GDM1 (cell line): ENCODE results near the gene TMSB10.

Experiments used
- DNase-seq: peaks from one replicate; lab custom pipeline; 2025; lab: John Stamatoyannopoulos, UW

Gene TMSB10

DNA sequence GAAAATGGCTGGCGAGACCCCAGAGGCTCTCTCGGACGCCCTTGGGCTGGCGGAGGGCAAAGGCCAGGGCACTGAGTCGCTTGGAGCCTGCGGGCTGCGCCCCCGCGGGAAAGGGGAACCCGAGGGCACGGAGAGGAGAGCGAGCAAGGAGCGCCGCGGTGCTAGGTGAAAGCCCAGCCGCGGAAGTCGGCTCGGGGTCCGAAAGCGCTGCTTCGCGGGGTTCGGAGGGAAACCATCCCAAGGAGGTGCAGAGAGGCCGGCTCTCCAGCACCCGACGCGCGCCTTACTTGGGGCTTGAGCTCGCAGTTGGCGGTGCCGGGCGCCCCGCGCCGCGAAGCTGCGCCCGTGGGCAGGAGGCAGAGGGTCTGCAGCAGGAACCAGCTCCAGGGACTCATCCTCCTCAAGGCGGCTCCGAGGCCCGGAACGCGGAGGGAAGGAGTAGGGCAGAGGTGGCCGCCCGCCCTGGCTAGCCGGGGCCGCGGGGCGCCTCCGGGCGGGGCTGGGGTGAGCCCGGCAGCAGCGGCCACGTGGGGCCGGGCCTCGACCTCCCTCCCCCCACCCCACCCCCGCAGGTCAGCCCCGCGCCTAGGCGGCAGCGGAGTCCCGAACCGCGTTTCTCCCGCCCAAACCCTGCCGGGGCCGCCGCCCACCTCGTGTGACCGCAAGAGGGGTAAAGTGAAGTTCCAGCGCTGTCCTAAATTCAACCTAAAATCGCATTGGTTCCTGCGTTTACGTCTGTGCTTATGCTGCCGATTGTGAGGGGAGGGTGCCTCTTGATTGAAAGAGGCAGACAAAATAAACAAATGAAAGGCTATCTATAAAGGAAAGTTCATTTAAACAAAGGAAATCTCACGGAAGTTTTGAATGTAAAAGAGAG is 24.6 kb upstream of the TMSB10 start, which contains the start of gene TRABD2A:
Gene TRABD2A, minus strand, starts transcription at position 440 of the 877 bp plus-strand sequence. Its CDS starts 45 bp downstream, at position 395.
- DNase-seq, result no peak

DNA sequence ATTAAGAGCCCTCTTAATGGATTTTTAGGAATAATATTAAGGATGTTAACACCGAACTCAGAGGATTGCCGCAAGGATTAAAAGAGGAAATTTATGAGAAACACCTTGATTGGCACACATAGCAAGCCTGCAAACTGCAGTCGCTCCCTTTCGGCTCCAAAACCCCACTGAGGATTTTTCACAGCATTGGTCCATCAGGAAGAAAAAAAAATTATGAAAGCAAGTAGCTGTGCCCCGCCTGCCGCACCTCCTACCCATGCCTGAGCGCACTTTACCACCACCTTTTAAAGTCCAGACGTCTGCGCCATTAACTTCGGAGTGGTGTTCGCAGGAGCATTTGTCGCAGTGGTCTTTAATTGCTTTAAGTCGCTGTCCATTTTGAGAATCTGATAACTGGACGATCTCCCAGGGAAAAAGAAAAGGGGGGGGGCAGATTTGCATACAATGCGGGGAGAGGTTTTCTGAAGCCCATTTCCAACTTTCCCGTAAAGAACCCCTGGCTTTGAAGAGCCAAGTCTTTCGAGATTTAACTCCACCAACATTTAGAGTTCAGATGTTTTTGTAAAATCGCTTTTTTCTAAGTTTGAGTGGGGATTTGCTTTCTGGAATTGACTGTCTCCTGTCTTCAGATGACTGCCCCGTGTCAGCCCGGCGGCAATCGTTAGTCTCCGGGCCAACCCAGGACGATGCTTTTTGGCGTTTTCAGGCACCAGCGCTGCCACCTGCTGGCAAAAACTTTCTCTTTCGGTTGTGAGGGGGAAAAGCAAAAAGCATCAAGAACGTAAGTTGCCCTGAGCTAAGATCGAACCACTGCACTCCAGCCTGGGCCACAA is 23.7 kb upstream of the TMSB10 start:
- peak; percentile 63 for DNase-seq

- DNase-seq, result no peak
These were observed 23.1 kb upstream of the TMSB10 start for GRCh38 chr2:84882414-84882738.

DNA sequence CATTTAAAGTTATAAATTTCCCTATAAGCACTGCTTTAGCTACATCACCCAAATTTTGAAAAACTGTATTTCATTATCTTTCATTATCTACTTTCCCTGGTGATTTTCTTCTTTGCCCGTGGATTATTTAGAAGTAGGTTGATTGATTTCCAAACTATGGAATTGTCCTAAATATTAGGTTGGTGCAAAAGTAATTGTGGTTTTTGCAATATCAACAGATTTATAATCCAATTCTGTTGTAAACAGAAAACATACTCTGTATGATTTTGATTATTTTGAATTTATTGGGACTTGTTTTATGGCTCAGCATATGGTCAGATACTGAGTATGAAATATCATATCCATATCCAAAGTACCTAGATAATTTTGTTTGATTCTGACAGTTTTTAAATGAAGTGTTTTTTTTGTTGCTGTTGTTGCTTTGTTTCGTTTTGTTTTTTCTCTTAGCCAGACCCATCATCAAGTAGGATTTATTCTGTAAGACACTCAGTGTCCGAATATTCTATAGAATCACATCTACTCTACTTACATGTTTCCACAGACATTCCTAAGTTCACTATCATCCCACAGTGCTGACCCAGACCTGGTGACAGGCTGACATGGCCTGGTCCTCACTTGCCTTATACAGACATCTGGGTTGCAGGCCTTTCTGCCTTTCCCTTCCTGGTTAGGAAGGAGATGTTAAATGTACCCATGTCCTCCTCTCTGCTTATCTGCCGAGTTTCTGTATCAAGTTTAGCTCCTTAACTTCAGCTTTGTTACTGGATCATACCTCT is 22.5 kb upstream of the TMSB10 start:
- no peak for DNase-seq

DNA sequence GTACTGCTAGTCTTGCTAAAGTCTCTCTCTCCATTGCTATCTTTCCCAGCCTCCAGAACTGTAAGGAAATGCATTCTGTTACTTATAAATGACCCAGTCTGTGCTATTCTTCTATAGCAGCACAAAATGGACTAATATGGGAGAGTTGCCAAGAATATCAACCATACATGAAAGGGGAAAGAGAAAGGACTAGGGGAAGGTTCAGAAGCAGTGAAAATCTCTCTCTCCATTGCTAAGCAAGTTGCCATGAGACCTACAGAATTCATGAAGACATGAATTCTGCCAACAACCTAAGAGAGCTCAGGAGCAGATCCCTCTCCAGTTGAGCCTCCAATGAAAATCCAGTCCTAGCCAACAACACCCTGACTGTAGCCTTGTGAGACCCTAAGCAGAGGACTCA is 21.0 kb upstream of the TMSB10 start:
- no peak for DNase-seq

- DNase-seq, result no peak
These were observed 20.3 kb upstream of the TMSB10 start for GRCh38 chr2:84885111-84885510.

- DNase-seq, result no peak
These were observed 18.7 kb upstream of the TMSB10 start for GRCh38 chr2:84886791-84887190.

- peak; percentile 80 for DNase-seq
These were observed 16.8 kb upstream of the TMSB10 start for GRCh38 chr2:84888401-84889276.

DNA sequence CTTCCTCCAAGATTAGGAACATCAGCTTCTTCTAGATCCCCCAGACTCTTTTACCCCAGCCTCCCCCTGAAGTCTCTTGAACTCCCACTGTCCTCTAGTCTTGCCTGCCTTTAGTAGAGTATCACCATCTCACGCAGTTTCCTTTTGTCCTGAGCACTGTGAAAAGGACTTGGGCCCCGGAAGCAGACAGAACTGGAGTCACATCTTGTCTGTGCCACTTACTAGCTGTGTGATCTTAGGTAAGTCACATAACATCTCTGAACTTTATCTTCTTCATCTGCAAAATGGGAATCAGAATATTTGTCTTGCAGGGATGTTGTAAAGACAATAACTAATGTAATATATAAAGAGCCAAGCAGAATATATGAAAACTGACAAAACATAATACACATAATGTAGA is 16.1 kb upstream of the TMSB10 start:
- no peak for DNase-seq

DNA sequence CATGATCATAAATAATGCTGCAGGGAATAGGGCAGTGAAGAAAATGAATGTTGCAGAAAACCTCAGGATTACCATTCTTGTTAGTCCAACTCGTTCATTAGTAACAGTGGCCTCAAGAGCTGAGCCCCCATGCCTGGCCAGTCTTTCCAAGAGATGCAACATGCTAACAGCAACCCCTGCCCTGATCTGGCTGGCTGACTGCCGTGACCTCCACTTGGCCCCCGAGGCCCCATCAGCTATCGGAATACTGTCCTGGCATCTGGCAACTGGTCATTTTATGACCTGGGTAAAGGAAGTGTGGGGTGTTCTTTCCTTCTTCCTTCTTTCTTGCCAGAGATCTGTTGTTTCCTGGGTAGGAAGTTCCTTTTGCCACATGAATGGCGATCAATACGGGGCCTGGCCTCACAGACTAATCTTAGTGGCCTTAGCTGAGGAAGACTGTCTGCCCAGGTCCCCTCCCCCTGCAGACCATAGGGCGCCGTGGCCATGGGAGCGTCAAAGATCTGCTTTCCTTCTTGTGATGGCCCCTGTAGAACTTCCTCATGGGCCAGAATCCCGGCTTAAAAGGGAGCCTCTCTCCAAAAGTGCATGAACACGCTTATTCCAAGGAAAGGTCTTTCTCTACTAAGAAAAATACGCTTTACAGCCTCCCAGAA is 14.0 kb upstream of the TMSB10 start:
- no peak for DNase-seq

GRCh38 chr2:84894131-84894586 is 11.3 kb upstream of the TMSB10 start:
- no peak for DNase-seq

DNA sequence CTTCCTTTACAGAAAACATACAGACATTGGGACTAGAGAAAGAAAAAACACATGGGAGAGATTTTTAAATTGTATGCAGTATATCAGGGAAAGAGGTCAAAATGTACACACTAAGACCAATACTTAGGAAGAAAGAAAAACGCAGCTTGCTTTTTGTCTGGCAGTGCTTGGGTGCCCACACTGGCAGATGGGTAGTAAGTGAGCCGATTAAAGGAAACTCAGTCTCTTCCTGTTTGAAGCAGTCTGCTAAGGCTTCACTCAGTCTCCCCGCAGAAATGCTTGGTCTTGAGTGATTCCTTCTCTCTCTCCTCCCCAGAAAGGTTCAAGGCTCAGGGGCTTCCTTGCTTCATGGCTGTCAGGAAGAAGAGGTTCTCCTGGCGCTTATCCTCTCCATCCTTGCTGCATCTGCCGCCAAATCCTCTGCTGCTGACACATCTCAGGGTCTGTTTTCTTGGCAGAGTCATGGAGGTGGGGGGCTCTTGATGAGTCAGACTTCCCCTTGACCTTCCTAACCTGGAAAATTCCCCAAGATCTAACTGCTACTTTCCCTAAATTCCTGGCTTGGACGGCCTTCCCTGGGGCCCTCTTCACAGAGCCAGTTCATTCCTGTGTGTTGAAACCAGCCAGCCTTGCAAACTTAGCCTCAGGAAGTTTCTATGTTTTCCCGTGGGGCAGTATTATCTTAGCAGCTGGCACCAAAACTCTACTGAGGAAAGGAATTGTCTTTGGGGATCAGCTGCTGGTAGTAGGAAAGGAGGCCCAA is 10.5 kb upstream of the TMSB10 start:
- DNase-seq, result peak; percentile 17

- DNase-seq, result no peak
These were observed 8.9 kb upstream of the TMSB10 start for GRCh38 chr2:84896567-84896966.

- no peak for DNase-seq
These were observed 7.7 kb upstream of the TMSB10 start for GRCh38 chr2:84897773-84898172.

DNA sequence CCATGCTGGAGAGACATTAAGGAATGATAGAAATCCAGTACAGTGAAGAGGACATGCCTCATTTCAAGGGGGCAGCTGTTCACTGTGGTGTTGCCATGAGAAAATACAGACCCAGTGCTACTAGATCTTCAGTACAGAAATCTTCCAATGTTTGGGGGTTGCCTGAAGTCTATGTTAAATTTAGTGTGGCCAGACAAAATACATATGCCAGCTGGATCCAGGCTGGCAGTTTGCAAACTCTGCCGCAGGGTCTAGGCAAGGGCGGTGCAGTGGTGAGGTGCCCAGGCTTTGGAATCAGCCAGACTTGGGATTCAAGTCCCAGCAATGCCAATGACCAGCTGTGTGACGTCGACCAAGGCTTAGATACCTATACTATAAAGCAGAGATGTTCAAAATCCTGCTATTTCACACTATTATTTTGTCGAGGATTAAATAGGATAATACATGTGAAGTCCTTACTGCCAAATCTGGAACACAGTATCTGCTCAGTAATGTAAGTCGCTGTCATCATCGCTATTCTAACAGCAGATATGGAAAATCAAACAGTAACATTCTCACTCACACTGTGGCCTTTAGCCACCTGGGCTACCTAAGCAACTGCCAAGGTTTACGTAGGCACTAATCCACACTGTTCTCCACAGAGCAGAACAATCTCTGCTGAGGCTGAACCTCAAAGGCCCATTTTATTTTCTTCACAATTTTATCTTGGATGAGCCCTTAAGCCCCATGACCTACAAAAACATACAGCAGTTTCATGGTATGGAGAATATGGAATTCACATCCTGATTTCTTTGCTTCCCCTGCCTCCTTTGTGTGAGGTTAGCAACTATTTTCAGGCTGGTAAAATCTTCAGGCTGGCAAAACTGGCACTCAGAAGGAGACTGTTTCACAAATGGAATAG is 5.9 kb upstream of the TMSB10 start:
- no peak for DNase-seq

DNA sequence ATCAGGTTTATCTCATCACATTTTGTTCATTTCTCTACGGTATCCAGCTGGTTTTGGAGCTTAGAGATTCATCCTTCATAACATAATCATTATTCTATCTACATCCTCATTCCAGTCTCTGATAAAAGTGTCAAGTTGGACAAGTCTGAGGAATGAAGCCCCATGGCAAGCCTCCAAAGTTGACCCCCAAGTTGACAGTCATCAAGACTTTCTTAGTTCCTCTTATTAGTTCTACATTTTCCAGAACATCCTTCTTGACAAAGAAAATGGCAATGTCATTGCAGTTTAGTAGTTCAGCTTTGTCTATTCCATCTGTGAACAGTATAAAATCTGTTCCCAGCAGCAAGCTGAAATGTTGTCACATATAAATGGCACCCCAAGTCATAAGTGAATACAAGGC is 4.5 kb upstream of the TMSB10 start:
- no peak for DNase-seq

GRCh38 chr2:84901593-84902120 is 3.8 kb upstream of the TMSB10 start:
- no peak for DNase-seq

DNA sequence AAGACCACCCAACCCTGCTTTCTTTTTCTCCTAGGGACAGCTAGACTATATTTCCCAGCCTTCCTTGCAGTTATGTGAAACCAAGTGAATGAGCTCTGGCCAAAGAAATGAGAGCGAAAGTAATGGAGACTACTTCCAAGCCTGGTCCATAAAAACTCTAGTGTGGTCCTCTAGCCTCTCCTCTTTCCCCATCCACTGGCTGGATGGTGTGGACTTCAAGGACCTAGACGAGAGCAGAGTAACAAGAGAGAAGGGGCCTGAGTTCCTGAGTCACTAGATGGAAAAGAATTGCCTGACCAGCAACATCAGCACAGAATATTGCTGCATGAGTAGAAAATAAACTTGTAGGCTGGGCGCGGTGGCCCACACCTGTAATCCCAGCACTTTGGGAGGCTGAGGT is 2.9 kb upstream of the TMSB10 start:
- no peak for DNase-seq

GRCh38 chr2:84904151-84904550 is 1.3 kb upstream of the TMSB10 start:
- no peak for DNase-seq
